ENCODE data around the gene FOXL2NB. TPM values are rescaled to one million over a fixed set of nuclear protein-coding genes. Genes with fewer than 3 reads are reported as not detected.

The FOXL2NB gene
- total RNA-seq, 2 donors from 2014 or later = not detected

GRCh38 chr3:138944929-138945708 lies 1.9 kb upstream of the FOXL2NB start:
- DNase-seq (ENCODE audit: low spot score) (no peak), ATAC-seq (peak; percentile 2 to 43)
- Mint-ChIP-seq H3K27me3 (peaks cover 52 to 68% of the 10 kb centered on the region in 2 donors), H3K4me3 (peak overlapping the region; percentile 89), H3K9me3 (no peaks in the 10 kb centered on the region), H3K36me3 (peaks cover 6% of the 10 kb centered on the region), H3K27ac (peak overlapping the region; percentile 6 to 58), H3K4me1 (ENCODE audit: low read depth in 2 of 2) (peaks cover 19 to 25% of the 10 kb centered on the region in 2 donors)

- Mint-ChIP-seq H3K27ac (no peak overlapping the region), H3K4me3 (peak overlapping the region; percentile 55), H3K9me3 (no peaks in the 10 kb centered on the region), H3K4me1 (ENCODE audit: low read depth in 2 of 2) (peaks cover 25 to 26% of the 10 kb centered on the region in 2 donors), H3K27me3 (peaks cover 55 to 71% of the 10 kb centered on the region in 2 donors), H3K36me3 (peaks cover 6% of the 10 kb centered on the region)
- DNase-seq (ENCODE audit: low spot score) (no peak), ATAC-seq (peak in 1 of 2 donors; percentile 26)
Observed at GRCh38 chr3:138945709-138946662, 1.0 kb upstream of the FOXL2NB start.

GRCh38 chr3:138947495-138948121 lies 591 bp downstream of the FOXL2NB start:
- Mint-ChIP-seq H3K9me3 (no peaks in the 10 kb centered on the region), H3K4me3 (peak overlapping the region; percentile 38), H3K36me3 (peaks cover 6% of the 10 kb centered on the region), H3K27me3 (peaks cover 48 to 68% of the 10 kb centered on the region in 2 donors), H3K27ac (no peak overlapping the region), H3K4me1 (ENCODE audit: low read depth in 2 of 2) (peaks cover 23 to 26% of the 10 kb centered on the region in 2 donors)
- ATAC-seq (no peak), DNase-seq (ENCODE audit: low spot score) (no peak)

- no peak for ATAC-seq
- DNase-seq (ENCODE audit: low spot score) = no peak
- H3K27me3 Mint-ChIP-seq = peaks cover 44 to 59% of the 10 kb centered on the region in 2 donors
- H3K27ac Mint-ChIP-seq = no peak overlapping the region
- H3K4me3 Mint-ChIP-seq = peak overlapping the region; percentile 2
- no peaks in the 10 kb centered on the region for H3K9me3 Mint-ChIP-seq
- peaks cover 20 to 26% of the 10 kb centered on the region in 2 donors for H3K4me1 Mint-ChIP-seq (ENCODE audit: low read depth in 2 of 2)
- H3K36me3 Mint-ChIP-seq = peaks cover 6% of the 10 kb centered on the region
Observed at GRCh38 chr3:138948371-138949001, 1.5 kb downstream of the FOXL2NB start.

- DNase-seq (ENCODE audit: low spot score) = no peak
- Mint-ChIP-seq H3K27ac (no peak overlapping the region), H3K4me1 (ENCODE audit: low read depth in 2 of 2) (peaks cover 17 to 21% of the 10 kb centered on the region in 2 donors), H3K27me3 (peaks cover 44 to 54% of the 10 kb centered on the region in 2 donors), H3K4me3 (peak overlapping the region; percentile 32), H3K36me3 (peaks cover 6% of the 10 kb centered on the region), H3K9me3 (no peaks in the 10 kb centered on the region)
- no peak for ATAC-seq
Observed at GRCh38 chr3:138949002-138949418, 2.0 kb downstream of the FOXL2NB start.

- peaks cover 6% of the 10 kb centered on the region for H3K36me3 Mint-ChIP-seq
- peak overlapping the region; percentile 32 for H3K4me3 Mint-ChIP-seq
- peaks cover 13 to 20% of the 10 kb centered on the region in 2 donors for H3K4me1 Mint-ChIP-seq (ENCODE audit: low read depth in 2 of 2)
- H3K27me3 Mint-ChIP-seq = peaks cover 42 to 52% of the 10 kb centered on the region in 2 donors
- ATAC-seq (no peak), DNase-seq (ENCODE audit: low spot score) (no peak)
- H3K9me3 Mint-ChIP-seq = no peaks in the 10 kb centered on the region
- H3K27ac Mint-ChIP-seq = no peak overlapping the region
Observed at GRCh38 chr3:138949445-138950005, 2.5 kb downstream of the FOXL2NB start.

- peaks cover 3% of the 10 kb centered on the region for H3K36me3 Mint-ChIP-seq
- peaks cover 43 to 53% of the 10 kb centered on the region in 2 donors for H3K27me3 Mint-ChIP-seq
- H3K4me3 Mint-ChIP-seq = peak overlapping the region; percentile 12
- DNase-seq (ENCODE audit: low spot score) (no peak), ATAC-seq (peak in 1 of 2 donors; percentile 61)
- H3K9me3 Mint-ChIP-seq = no peaks in the 10 kb centered on the region
- no peak overlapping the region for H3K27ac Mint-ChIP-seq
- peaks cover 8 to 15% of the 10 kb centered on the region in 2 donors for H3K4me1 Mint-ChIP-seq (ENCODE audit: low read depth in 2 of 2)
Observed at GRCh38 chr3:138950006-138950644, 3.1 kb downstream of the FOXL2NB start.

GRCh38 chr3:138950701-138951100 lies 3.7 kb downstream of the FOXL2NB start:
- ATAC-seq (no peak), DNase-seq (ENCODE audit: low spot score) (no peak)
- Mint-ChIP-seq H3K4me3 (peak overlapping the region; percentile 12), H3K27ac (no peak overlapping the region), H3K27me3 (peaks cover 44 to 49% of the 10 kb centered on the region in 2 donors), H3K9me3 (no peaks in the 10 kb centered on the region), H3K36me3 (no peaks in the 10 kb centered on the region), H3K4me1 (ENCODE audit: low read depth in 2 of 2) (peaks cover 5 to 12% of the 10 kb centered on the region in 2 donors)

GRCh38 chr3:138960417-138960852 lies 13.4 kb downstream of the FOXL2NB start:
- peaks cover 38 to 63% of the 10 kb centered on the region in 2 donors for H3K27me3 Mint-ChIP-seq
- H3K9me3 Mint-ChIP-seq = no peaks in the 10 kb centered on the region
- H3K4me3 Mint-ChIP-seq = peak overlapping the region; percentile 20
- H3K27ac Mint-ChIP-seq = no peak overlapping the region
- peaks cover 7% of the 10 kb centered on the region for H3K36me3 Mint-ChIP-seq
- ATAC-seq (peak; percentile 28 to 39), DNase-seq (ENCODE audit: low spot score) (no peak)
- H3K4me1 Mint-ChIP-seq (ENCODE audit: low read depth in 2 of 2) = peaks cover 11 to 15% of the 10 kb centered on the region in 2 donors

- Mint-ChIP-seq H3K9me3 (no peaks in the 10 kb centered on the region), H3K36me3 (peaks cover 11% of the 10 kb centered on the region), H3K27me3 (peaks cover 38 to 66% of the 10 kb centered on the region in 2 donors), H3K4me3 (no peak overlapping the region), H3K4me1 (ENCODE audit: low read depth in 2 of 2) (peaks cover 11 to 15% of the 10 kb centered on the region in 2 donors), H3K27ac (no peak overlapping the region)
- ATAC-seq (no peak), DNase-seq (ENCODE audit: low spot score) (no peak)
Observed at GRCh38 chr3:138962854-138963560, 16.0 kb downstream of the FOXL2NB start.

- no peak for DNase-seq (ENCODE audit: low spot score)
- Mint-ChIP-seq H3K27ac (no peak overlapping the region), H3K4me3 (no peak overlapping the region), H3K27me3 (peaks cover 30 to 62% of the 10 kb centered on the region in 2 donors), H3K4me1 (ENCODE audit: low read depth in 2 of 2) (peaks cover 11 to 15% of the 10 kb centered on the region in 2 donors), H3K9me3 (no peaks in the 10 kb centered on the region), H3K36me3 (peaks cover 11% of the 10 kb centered on the region)
- no peak for ATAC-seq
Observed at GRCh38 chr3:138964264-138964663, 17.2 kb downstream of the FOXL2NB start.

- Mint-ChIP-seq H3K27me3 (peaks cover 31 to 60% of the 10 kb centered on the region in 2 donors), H3K4me3 (no peak overlapping the region), H3K4me1 (ENCODE audit: low read depth in 2 of 2) (peaks cover 11 to 15% of the 10 kb centered on the region in 2 donors), H3K36me3 (peaks cover 11% of the 10 kb centered on the region), H3K27ac (no peak overlapping the region), H3K9me3 (no peaks in the 10 kb centered on the region)
- ATAC-seq (no peak), DNase-seq (ENCODE audit: low spot score) (no peak)
Observed at GRCh38 chr3:138964923-138965322, 17.9 kb downstream of the FOXL2NB start.
